ENCODE data around the gene SLC2A2. TPM values are rescaled to one million over a fixed set of nuclear protein-coding genes. Genes with fewer than 3 reads are reported as not detected.

The SLC2A2 gene
- not detected in 2 replicates for total RNA-seq

- DNase-seq (ENCODE audit: low read depth, low spot score) = no peak
Measured at GRCh38 chr3:171026597-171027293, at the start of gene SLC2A2. Gene SLC2A2 (minus strand): TSS chr3:171026720. CDS start chr3:171026670, 50 bp downstream.

DNA sequence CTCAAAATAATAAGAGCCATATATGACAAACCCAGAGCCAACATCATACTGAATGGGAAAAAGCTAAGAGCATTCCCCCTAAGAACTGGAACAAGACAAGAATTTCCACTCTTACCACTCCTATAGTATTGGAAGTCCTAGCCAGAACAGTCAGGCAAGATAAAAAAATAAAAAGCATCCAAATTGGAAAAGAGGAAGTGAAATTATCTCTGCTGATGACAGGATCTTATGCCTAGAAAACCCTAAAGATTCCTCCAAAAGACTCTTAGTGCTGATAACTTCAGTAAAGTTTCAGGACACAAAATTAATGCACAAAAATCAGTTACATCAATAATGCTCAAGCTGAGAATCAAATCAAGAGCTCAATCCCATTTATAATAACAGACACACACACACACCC is 45.9 kb upstream of the SLC2A2 start:
- DNase-seq (ENCODE audit: low read depth, low spot score) = no peak

GRCh38 chr3:171068658-171069057 is 42.1 kb upstream of the SLC2A2 start:
- DNase-seq (ENCODE audit: low read depth, low spot score) = no peak

DNA sequence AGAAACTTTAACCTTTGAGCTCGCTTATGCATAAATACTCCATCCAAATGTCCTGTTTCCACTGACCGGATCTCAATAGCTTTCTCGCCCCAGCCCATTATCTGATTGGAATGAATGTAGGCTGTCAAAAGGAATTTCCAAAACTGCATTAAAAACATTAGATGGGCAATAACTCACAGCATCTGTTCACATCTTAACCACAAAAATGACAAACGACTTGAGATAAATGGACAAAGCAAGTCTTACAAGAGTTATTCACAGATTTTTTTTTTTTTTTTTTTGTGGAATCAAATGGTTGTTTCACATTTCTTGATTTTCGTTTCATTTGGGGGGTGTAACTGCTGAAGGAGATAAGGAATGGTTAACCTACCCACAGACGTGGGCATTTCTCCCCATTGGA is 39.7 kb upstream of the SLC2A2 start:
- no peak for DNase-seq (ENCODE audit: low read depth, low spot score)

DNA sequence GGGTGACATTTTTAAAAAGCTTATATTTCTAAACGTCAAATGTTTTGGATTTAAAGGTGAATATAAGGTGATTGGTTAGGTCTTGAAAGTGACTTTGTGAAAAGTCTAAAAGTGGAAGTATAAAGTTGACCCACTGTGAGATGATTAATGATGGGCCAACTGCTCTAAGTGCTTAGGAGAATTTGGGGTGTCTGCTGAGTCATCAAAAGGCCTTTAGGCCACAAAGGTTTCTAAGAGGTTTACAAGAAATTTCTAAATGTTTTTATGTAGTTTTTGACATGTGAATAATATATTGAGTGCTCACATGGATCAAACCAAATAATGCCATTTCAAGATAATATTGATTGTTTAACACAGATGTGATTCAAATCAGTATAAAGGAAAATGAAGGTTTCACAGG is 39.2 kb upstream of the SLC2A2 start:
- DNase-seq (ENCODE audit: low read depth, low spot score) = no peak

GRCh38 chr3:171064461-171064860 is 37.9 kb upstream of the SLC2A2 start:
- no peak for DNase-seq (ENCODE audit: low read depth, low spot score)

DNA sequence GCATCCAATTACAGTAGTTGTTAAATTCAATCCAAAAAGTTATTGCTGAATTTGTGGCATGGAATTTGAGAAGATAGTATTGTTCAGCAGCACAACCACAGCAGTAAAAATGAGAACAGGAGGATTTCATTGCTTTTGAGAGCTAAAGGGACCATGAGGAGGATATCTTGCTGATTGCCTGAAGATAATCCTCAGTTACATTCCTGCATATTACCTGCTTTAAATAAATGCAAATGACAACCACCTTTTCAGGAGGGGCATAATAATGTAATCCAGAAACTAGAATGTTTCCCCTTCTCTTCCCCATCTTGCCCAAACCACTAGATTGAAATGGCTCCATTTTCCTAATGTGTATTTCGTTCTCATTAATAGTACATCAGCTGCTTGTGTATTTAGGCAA is 35.2 kb upstream of the SLC2A2 start:
- no peak for DNase-seq (ENCODE audit: low read depth, low spot score)

GRCh38 chr3:171059978-171060377 is 33.5 kb upstream of the SLC2A2 start:
- no peak for DNase-seq (ENCODE audit: low read depth, low spot score)

DNA sequence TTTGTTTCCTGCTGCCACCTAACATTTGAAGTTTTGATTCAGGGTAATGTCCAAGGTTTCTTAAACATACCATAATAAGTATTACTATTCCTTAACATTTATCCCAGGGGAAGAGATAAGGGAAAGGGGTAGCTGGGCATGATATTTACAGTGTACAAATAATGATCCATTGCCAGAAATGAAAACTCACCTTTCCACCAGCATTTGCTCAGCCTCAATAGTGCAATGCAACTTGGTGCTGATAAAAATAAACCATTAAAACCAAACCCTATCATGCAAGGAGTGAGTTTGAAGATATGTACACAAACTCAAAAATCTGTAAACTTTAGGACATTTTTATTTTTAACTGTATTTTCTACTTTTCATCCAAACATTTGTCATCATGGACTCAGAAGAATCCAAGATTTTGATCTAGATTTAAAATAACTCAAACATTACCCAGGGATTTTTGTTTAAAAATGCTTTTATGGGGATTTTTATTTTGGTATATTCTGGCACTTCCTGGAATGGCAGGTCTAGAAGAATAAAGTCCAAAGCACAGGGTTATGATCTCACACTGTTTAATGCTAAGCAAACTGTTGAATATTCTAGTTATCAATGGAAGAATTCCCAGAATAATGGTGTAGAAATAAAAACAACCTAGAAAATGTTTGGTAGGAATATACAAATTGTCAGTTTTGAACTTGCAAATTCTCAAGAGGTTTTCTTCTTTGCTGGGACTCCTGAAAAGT is 32.5 kb upstream of the SLC2A2 start:
- DNase-seq (ENCODE audit: low read depth, low spot score) = no peak

DNA sequence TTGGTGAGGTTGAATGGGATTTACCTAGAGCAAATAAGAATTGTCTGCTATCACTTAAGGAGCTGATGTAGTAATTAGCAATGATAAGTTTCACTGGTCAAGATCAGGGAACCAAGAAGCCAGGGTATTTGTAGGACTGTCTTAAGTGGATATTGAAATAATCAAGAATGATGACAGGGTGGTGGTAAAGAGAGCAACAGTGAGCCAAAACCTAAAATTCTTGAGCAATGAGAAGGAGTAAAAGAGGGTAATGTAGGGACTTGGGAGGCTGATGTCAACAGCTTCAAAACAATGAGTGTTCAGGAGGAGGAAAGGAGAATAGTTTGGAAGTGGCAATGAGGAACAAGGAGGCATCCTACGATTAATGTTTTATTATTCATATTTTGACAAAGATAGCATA is 31.5 kb upstream of the SLC2A2 start:
- no peak for DNase-seq (ENCODE audit: low read depth, low spot score)

- no peak for DNase-seq (ENCODE audit: low read depth, low spot score)
Measured at GRCh38 chr3:171057072-171057471, 30.6 kb upstream of the SLC2A2 start.

- DNase-seq (ENCODE audit: low read depth, low spot score) = peak; percentile 45
Measured at GRCh38 chr3:171056528-171056927, 30.0 kb upstream of the SLC2A2 start.

DNA sequence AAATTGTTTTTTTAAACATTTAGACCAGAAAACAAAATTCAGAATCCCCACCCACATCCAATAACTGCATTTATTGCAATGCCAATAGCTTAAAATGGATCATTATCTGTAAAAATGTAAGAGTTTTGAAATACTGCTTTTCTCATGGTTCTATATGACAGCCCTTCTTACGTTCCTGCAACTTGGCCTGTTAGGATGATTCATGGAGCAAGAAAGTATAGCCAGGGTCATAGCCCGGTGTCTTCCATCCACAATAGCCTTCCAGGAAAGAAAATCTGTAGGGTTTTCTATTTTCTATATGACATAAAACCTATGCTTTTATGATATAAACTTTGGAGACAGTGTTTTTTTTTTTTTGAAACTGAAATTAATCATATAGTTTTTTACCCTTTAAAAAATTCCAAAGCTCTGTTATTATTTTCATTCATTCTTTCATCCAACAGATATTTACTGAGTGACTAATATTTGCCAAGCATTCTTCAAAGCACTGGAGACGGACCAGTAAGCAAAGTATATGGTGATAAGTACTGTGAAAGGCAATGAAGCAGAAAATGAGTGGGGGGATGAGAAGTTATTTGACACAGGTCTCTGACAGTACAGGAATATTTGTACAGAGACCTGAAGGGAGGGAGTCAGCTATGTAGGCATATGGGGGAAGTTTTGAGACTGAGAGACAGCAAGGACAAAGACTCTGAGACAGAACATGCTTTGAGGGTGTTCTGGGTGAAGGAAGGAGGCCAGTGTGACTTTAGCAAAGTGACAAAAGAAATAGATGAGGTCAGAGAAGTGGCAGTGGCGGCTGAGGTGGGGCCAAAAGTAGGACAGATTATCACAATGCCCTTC is 29.0 kb upstream of the SLC2A2 start:
- DNase-seq (ENCODE audit: low read depth, low spot score) = no peak

DNA sequence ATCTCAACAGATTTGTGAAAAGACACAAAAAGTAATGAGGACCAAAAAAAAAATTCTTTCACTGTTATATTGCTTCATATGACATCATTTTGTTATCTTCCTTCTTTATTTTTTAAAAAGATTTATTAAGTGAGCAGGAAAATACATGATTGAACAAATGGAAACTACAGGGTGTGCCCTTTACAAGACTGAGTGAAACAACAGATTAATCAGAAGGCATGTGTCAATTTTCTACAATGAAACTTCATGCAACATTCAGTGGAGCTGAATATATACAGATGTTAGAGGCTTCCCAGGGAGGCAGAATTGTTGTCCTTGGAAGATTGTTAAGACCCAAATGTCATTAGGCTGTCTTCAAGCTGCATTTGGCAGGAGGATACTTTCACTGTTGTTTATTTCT is 28.4 kb upstream of the SLC2A2 start:
- DNase-seq (ENCODE audit: low read depth, low spot score) = no peak

DNA sequence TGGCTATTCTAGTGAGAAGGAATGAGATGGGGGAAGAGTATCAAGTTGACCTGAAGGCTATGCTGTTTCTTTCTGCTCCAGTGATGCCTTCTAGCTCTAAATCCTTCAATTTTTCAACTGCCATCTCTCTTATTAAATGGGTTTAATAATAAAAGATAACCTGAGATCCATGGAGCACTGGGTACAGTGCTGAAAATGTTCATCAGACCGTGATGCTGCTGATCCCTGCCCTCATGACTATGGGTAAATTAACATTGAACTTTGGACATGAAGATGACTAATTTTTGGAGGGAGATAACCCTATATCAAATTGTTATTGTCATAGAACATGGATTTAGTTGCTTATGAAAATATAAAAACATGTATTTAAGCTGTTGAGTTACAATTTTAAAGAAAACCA is 27.7 kb upstream of the SLC2A2 start:
- no peak for DNase-seq (ENCODE audit: low read depth, low spot score)

DNA sequence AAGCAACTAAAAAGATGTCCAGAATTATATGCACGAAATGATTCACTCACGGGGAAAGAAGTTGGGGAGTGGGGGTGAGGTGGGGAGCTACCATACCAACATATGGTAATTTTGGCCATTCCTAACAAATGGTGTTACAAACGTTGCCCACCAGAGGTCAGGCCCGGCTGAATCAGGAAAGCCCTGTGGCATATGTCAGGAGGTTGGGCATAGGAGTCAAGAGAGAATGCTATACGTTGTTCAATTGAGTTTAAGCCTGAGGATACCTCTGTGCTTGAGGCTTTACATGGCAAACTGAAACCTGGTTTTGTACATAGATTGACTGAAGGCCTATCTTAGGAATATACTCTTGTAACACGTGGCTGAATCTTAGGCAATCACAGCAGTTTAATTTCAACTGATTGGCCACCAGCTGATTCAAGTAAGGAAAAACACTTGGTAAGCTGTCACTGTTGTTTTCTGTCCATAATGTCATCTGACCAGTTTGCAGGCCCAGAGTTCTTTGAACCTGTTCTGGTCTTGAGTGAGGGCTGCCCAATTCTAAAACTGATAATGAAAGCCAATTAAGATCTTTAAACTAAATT is 23.4 kb upstream of the SLC2A2 start:
- DNase-seq (ENCODE audit: low read depth, low spot score) = peak; percentile 13

DNA sequence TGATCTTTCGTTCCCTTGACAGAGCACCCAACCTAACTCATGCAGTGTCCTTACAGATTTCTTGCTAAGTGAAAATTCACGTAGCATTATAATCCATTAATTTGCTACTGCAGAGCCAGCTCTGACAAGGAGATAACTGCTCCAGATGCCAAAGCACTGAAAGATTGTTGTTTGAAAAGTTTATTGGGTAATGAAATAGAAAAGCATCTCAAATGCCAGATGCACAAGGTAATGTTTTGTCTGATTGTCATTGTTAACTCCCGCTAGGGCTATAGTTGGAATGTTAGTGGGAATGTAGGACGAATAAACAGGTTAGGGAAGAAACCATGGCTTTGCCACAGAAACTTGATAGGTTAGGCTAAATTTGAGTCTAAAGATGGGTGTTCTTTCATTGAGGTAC is 20.2 kb upstream of the SLC2A2 start:
- DNase-seq (ENCODE audit: low read depth, low spot score) = no peak

DNA sequence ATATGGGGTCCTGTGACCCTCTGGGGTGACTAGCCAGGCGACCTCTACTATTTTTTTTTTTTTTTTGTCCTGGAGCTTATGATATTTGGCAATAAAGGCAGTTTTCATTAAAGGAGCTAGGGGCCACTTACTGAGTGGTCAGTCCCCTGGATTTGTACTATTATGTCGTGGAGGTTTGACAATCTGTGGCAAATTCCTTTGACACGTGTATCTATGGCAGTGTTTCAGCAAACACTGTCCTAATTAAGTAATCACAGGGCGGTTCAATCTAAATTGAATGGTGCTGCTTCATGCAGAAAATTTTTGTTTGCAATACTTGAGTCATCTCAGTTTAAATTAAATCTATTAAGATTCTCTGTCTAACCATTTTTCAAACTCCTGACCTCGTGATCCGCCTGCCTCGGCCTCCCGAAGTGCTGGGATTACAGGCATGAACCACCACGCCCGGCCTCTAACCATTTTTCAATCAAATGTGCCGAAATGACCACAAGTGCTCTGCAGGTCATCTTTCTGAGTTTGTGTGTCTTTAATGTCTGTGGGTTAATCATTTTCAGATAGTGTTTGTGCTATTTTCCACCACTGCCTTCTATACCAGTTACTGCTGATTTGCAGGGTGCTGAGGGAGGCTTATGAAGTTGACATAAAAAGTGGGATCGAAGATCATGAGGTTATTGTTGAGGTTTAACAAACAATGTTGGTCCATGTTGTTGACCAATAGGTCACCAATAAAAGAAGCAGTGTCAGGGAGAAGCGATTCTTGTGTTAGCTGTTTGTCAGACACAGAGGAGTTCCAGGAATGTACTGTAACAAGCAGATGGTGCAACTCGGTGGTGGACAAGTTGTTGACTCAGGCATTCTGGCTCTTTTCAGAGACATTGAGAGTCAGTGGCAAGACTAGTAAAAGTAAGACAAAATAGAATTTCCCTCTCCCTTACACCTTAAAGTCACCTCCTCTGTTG is 18.6 kb upstream of the SLC2A2 start:
- DNase-seq (ENCODE audit: low read depth, low spot score) = no peak

- no peak for DNase-seq (ENCODE audit: low read depth, low spot score)
Measured at GRCh38 chr3:171044384-171044783, 17.9 kb upstream of the SLC2A2 start.

DNA sequence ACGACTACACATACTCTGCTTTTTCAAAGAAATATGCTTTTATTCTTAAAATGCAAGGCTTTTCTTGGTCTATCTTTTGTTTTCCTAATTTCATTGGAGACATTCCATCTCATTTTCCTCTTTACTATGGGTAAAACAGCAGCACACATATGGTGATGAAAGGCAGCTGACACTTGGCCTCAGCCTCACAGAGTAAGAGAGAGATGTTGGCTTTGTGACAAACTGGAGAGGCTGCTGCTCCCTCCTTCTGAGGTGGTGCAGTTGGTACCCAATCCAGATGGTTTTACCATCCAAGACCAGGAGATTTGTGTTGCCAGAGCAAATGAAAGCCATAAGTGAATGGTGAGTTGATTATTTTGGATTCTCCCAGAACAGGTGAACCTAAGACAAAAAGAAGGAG is 13.2 kb upstream of the SLC2A2 start:
- no peak for DNase-seq (ENCODE audit: low read depth, low spot score)

GRCh38 chr3:171038342-171038741 is 11.8 kb upstream of the SLC2A2 start:
- DNase-seq (ENCODE audit: low read depth, low spot score) = no peak
